Measurements from ENCODE around the gene LIPC. TPM values are rescaled to one million over a fixed set of nuclear protein-coding genes. Genes with fewer than 3 reads are reported as not detected.
A peak's percentile ranks its signal among the peaks of the same experiment; 100 is the strongest.

LIPC gene
- total RNA-seq, 2 experiments from 2014 or later = 0.60 to 0.68 TPM

DNA sequence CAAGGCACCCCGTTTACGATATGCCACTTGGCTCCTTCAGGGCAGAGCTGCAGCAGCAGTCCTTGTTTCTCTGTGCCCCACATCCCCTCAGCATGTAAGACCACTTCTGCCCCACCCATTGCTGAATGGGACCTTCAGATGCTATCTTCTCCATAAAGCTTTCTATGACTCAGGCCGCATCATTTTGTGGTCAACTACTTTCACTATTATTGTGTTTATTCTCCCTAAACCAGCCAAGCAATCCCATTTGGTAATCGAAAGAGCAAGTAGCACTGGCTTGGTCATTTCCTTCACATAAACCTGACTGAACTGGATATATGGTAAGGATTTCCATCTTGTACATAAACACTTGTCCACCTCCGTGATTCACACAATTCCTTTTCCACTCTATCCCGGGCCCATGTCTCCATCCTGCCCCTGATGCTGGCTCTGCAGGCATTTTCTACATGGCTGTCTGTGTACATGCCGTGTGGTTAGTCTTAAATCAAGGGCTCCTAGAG lies 25.7 kb downstream of the LIPC start:
- CTCF ChIA-PET = interaction anchor here (0.7 to 2.0 kb wide), 6 partner anchors 40 to 423 kb away, joined by 3 to 4 read pairs (median 3); partner anchors contain the start of genes ADAM10 and MINDY2
- DNase-seq = peak; percentile 53
- Mint-ChIP-seq H3K4me1 (peaks cover 62% of the 10 kb centered on the region), H3K36me3 (ENCODE audit: low read depth) (no peaks in the 10 kb centered on the region), H3K27me3 (no peaks in the 10 kb centered on the region), H3K27ac (no peak overlapping the region), H3K9me3 (no peaks in the 10 kb centered on the region), H3K4me3 (no peak overlapping the region)
- POLR2A ChIA-PET = interaction anchor here (0.9 to 4.7 kb wide), 7 partner anchors 11 to 93 kb away, joined by 3 to 28 read pairs (median 3); no protein-coding TSS in a partner anchor

DNA sequence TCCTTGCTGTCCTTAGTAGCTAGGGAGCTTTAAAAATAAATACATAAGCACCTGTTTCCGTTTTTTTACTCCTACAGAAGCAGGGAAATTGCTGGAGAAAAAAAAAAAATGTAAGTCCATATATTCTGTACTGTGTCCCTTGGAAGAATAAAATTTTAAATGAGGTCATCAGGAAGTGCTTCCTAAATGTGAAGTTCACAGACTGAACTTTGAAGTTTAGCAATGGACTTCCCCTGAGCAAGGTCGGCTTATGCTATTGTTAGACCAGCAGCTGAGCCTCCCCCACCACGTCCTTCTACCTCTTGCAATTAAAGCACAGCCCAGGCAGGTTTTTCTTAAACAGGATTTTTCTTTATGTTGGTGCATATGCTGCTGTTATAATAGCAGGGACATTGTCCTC lies 26.3 kb downstream of the LIPC start:
- DNase-seq = no peak
- no peak overlapping the region for H3K27ac Mint-ChIP-seq
- H3K36me3 Mint-ChIP-seq (ENCODE audit: low read depth) = no peaks in the 10 kb centered on the region
- no peak overlapping the region for H3K4me3 Mint-ChIP-seq
- no peaks in the 10 kb centered on the region for H3K27me3 Mint-ChIP-seq
- ChIA-PET CTCF (interaction anchor here (0.7 to 2.0 kb wide), 5 partner anchors 26 to 422 kb away, joined by 3 to 5 read pairs (median 3); partner anchors contain the start of gene ADAM10), POLR2A (interaction anchor here (1.1 to 4.7 kb wide), 6 partner anchors 10 to 92 kb away, joined by 3 to 28 read pairs (median 3); no protein-coding TSS in a partner anchor)
- H3K9me3 Mint-ChIP-seq = no peaks in the 10 kb centered on the region
- H3K4me1 Mint-ChIP-seq = peaks cover 64% of the 10 kb centered on the region

DNA sequence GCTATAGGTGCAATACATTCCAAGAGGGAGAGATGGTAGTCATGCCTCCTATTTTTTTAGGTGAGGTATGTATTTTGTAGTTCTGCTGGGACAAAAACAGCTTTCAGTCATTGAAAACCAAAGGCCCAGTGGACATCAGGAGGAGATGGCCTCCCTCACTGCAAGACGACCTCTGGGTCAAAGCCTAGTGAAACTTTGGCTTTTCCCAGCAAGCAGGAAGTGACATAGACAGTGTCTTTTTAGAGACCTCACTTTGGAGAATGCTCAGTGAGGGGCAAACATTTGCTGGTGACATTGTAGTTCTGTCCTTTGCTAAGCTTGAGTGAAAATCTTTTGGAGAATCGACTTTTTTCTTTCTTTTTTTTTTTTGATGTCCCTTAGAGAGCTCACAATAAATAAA lies 27.3 kb downstream of the LIPC start:
- DNase-seq = no peak
- no peak overlapping the region for H3K27ac Mint-ChIP-seq
- no peaks in the 10 kb centered on the region for H3K9me3 Mint-ChIP-seq
- no peaks in the 10 kb centered on the region for H3K27me3 Mint-ChIP-seq
- CTCF ChIA-PET = interaction anchor here (0.5 to 1.9 kb wide), 3 partner anchors 9 to 920 kb away, joined by 3 to 5 read pairs (median 4); no protein-coding TSS in a partner anchor
- peaks cover 65% of the 10 kb centered on the region for H3K4me1 Mint-ChIP-seq
- H3K36me3 Mint-ChIP-seq (ENCODE audit: low read depth) = no peaks in the 10 kb centered on the region
- POLR2A ChIA-PET = interaction anchor here (0.8 to 4.7 kb wide), 6 partner anchors 9 to 312 kb away, joined by 3 to 28 read pairs (median 3); partner anchors contain the start of gene ADAM10
- no peak overlapping the region for H3K4me3 Mint-ChIP-seq

DNA sequence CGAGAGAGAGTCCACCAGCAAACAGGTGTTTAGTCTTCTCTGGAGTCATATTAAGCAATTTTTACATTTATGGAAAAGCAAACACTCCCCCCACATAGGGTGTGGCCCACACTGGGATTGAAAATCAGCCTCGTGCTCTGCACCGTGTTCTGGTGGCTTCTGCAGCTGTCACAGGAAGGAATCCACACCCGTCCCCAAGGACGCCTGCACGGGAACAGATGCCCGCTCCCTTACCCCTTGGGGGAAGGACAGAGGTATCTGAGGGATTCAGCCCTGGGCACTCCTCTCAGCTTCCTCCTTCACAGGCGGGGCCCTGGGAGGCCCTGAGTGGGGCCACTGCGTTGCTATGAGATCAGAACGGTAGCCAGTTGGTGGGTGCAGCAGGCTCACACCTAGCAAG lies 27.8 kb downstream of the LIPC start:
- no peaks in the 10 kb centered on the region for H3K36me3 Mint-ChIP-seq (ENCODE audit: low read depth)
- ChIA-PET CTCF (interaction anchor here (1.9 kb wide), 1 partner anchor 24 kb away, joined by 5 read pairs; no protein-coding TSS in a partner anchor), POLR2A (interaction anchor here (0.8 to 4.7 kb wide), 4 partner anchors 9 to 311 kb away, joined by 3 to 28 read pairs (median 7); partner anchors contain the start of gene ADAM10)
- no peak for DNase-seq
- H3K4me1 Mint-ChIP-seq = peaks cover 60% of the 10 kb centered on the region
- no peaks in the 10 kb centered on the region for H3K27me3 Mint-ChIP-seq
- H3K27ac Mint-ChIP-seq = no peak overlapping the region
- H3K9me3 Mint-ChIP-seq = no peaks in the 10 kb centered on the region
- no peak overlapping the region for H3K4me3 Mint-ChIP-seq

DNA sequence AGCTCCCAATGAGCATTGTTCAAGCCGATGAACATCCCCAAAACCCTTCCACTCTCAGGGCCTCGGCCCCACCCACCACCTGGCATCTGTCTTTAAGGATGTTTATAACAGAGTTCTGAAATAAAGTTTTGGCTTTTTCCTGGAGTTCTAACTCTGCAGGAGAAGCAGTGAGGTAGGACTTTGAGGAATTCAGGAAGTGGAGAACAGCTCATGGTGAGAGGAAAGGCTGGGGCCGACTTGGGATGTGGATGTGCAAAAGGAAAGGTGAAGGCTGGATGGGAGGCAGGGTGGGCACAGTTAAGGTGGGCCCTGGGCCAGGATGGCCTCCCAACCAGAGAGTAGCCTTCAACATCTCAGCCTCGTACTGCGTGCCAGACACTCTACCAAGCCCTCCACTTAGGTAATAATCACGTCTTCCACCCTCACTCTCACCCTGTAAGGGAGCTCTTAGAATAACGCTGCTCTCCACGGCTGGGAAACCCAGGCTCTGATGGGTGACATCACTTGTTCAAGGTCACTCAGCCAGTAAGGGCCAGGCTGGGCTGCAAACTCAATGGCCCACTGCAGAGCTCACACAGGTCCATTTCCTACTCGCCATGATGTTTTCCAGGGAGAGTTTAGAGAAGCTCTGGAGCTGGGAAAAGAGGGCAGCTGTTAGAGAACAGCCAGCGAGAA lies 28.5 kb downstream of the LIPC start:
- H3K4me3 Mint-ChIP-seq = no peak overlapping the region
- H3K36me3 Mint-ChIP-seq (ENCODE audit: low read depth) = no peaks in the 10 kb centered on the region
- ChIA-PET CTCF (interaction anchor here (1.6 to 1.9 kb wide), 2 partner anchors 11 to 24 kb away, joined by 5 read pairs; no protein-coding TSS in a partner anchor), POLR2A (interaction anchor here (0.8 to 4.7 kb wide), 2 partner anchors 10 to 14 kb away, joined by 5 to 28 read pairs; no protein-coding TSS in a partner anchor)
- H3K4me1 Mint-ChIP-seq = peaks cover 55% of the 10 kb centered on the region
- no peak for DNase-seq
- H3K9me3 Mint-ChIP-seq = no peaks in the 10 kb centered on the region
- H3K27ac Mint-ChIP-seq = no peak overlapping the region
- peaks cover 4% of the 10 kb centered on the region for H3K27me3 Mint-ChIP-seq

DNA sequence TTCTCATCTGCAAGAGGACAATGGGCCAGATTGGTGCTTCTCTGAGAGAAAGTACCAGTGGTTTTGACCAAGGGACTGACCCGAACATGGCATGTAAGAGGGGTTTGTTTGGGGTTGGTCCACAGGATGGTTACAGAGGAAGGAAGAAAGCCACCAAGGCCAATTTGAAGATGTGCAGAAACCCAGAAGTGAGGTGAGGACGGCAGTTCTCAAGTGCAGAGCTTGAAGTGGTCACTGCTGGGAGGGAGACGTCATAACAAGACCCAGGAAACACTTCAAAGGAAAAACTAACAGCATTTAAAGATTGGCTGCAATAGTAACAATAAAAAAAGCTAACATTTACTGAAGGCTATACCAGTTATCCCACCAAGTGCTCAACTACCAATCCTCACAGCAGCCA lies 29.1 kb downstream of the LIPC start:
- ChIA-PET POLR2A (interaction anchor here (0.8 kb wide), 1 partner anchor 9 kb away, joined by 5 read pairs; no protein-coding TSS in a partner anchor), CTCF (interaction anchor here (1.6 kb wide), 1 partner anchor 11 kb away, joined by 5 read pairs; no protein-coding TSS in a partner anchor)
- no peak for DNase-seq
- Mint-ChIP-seq H3K9me3 (no peaks in the 10 kb centered on the region), H3K4me1 (peaks cover 52% of the 10 kb centered on the region), H3K4me3 (no peak overlapping the region), H3K27me3 (peaks cover 9% of the 10 kb centered on the region), H3K27ac (no peak overlapping the region), H3K36me3 (ENCODE audit: low read depth) (no peaks in the 10 kb centered on the region)

DNA sequence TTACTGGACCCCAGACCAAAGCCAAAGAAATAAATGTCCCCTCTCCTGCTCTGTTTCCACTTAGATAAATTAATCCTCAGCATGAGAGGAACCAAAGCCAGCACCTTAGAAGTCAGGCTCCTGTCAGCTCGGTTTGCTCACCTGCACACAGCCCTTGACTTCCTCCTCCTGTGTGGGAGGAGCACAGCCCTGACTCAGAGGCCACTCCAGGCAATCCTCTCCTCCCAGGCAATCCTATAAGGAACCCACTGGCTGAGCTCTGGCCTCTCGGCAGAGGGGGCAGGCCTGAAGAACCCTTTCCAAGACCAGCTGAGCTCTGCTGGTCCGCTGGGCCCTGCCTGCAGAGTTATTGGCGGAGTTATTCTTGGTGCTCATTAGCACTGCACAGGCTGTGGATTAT lies 30.8 kb downstream of the LIPC start:
- DNase-seq = no peak
- CTCF ChIA-PET = no interaction called here
- Mint-ChIP-seq H3K9me3 (no peaks in the 10 kb centered on the region), H3K36me3 (ENCODE audit: low read depth) (peaks cover 4% of the 10 kb centered on the region), H3K27ac (no peak overlapping the region), H3K4me3 (no peak overlapping the region), H3K27me3 (peaks cover 12% of the 10 kb centered on the region), H3K4me1 (peaks cover 41% of the 10 kb centered on the region)
- POLR2A ChIA-PET = interaction anchor here (0.7 kb wide), 1 partner anchor 28 kb away, joined by 3 read pairs; no protein-coding TSS in a partner anchor

DNA sequence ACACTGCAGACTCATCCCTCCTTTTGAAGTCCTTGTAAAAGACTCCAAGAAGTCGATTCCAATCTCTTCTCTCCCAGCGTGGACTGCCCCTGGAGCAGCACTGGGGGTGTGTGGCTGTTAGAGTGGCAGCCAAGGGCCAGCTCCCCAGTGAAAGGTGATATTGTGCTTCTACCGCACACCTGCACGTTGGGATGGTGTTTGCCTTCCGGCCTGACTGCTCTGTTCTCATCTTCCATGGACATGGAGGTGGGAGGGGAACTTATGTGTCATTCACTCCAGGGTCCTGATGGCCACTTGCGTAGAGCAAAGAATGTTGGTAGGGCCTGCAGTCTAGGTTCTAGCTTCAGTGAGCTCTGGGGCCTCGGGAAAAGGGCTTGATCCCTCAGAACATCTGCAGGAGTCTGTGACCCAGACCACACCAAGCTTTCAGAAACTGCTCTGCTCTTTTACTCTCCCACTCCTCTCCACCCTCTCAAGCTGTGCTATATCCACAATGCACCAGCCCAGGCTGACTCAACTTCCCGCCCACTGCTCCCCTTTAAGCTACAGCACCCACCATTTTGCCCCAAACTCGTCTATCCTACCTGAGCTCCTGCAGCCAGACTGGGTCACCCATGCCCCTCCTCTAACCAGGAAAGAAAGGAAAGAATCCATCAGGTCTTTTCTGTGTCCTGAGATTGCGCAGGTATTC lies 31.3 kb downstream of the LIPC start:
- peaks cover 12% of the 10 kb centered on the region for H3K27me3 Mint-ChIP-seq
- H3K4me3 Mint-ChIP-seq = no peak overlapping the region
- no peak for DNase-seq
- peaks cover 35% of the 10 kb centered on the region for H3K4me1 Mint-ChIP-seq
- POLR2A ChIA-PET = interaction anchor here (0.7 to 2.0 kb wide), 3 partner anchors 10 to 27 kb away, joined by 3 to 6 read pairs (median 5); no protein-coding TSS in a partner anchor
- peaks cover 4% of the 10 kb centered on the region for H3K36me3 Mint-ChIP-seq (ENCODE audit: low read depth)
- H3K9me3 Mint-ChIP-seq = no peaks in the 10 kb centered on the region
- CTCF ChIA-PET = no interaction called here
- H3K27ac Mint-ChIP-seq = no peak overlapping the region

DNA sequence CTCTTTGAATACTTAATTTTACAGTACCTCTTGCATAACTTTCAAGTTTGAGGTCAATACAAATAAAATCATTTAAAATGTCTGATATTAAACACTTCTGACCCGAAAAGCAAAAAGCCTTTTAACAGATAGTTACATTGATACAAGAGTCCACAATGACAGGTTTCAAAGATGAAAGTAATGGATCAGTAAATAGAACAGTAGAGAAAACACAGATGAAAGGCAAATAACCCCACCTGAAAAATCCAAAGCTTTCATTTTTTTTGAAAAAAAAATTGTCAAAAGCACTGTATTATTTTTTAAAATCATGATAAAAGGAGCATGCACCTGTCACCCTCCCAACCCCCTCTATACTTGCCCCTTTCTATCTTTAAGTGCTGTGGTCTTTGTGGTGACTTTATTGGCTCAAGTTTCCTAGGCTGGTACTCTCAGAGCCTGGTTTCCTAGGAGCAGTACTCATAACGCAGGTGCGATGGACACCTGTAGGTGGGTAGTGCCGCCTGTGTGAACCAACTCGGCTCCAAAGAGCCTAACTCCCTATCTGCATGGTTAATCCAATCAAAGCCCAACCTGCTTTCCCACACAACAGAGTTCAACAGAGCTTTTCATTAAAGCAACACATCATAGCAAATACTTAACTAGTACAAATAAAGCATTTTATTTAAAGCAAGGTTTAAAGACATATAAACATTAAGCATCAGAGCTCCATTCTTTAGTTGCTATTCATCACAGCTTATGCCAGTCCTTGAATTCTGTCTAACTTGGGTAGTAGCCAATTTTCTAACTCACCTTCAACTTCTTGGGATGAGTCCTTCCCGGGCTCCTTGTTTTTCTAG lies 32.2 kb downstream of the LIPC start:
- no peaks in the 10 kb centered on the region for H3K9me3 Mint-ChIP-seq
- peaks cover 4% of the 10 kb centered on the region for H3K36me3 Mint-ChIP-seq (ENCODE audit: low read depth)
- H3K27me3 Mint-ChIP-seq = peaks cover 12% of the 10 kb centered on the region
- H3K4me1 Mint-ChIP-seq = peaks cover 26% of the 10 kb centered on the region
- no peak overlapping the region for H3K27ac Mint-ChIP-seq
- no peak for DNase-seq
- CTCF ChIA-PET = no interaction called here
- POLR2A ChIA-PET = interaction anchor here (1.8 to 2.0 kb wide), 2 partner anchors 9 to 16 kb away, joined by 5 to 6 read pairs; no protein-coding TSS in a partner anchor
- no peak overlapping the region for H3K4me3 Mint-ChIP-seq

DNA sequence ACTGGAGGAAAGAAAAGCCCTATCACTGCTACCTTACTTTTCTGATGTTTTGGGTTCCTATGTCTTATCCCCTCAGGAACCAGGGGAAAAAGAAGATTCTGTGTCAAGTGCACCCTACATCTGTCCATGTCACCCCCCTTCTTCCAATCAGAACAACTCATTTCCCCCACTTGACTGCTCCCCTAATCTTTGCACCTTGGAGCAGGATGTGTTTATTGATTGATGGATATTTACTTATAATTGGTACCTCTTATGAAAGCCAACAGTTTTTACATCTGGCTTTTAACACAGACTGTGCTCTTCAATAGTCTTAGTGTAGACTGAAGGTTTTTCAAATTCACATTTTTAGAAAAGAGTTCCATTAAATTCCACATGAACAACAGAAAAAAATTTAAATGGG lies 33.3 kb downstream of the LIPC start:
- Mint-ChIP-seq H3K4me1 (peaks cover 26% of the 10 kb centered on the region), H3K9me3 (no peaks in the 10 kb centered on the region)

DNA sequence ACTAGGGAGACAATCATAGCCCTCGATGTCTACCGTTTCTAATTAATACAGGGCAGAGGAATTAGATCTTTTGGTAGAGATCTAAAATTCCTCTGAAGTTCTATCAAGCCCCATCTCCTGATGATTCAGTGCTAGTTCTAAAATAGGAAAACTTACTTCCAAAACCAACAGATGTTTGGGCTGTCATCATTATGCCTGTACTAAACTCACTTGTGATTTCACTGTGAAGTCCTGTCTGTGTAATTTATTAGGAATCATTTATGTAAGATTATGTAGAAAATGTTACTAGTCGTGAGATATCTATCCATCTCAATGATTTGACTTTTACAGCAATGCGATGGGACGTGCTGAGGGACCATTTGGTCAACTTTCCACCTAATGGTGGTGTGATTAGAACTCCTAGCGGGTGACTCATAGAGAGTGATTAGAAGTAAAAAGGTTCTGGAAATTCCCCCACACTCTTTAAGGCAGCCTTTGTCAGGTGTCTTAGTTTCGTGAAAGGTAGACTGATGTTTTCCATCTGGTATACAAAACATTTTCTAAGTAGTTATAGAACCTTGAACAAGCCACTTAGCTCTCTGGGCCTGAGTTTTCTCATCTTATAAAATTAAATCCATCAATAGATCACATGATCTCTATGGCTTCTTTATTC lies 34.2 kb downstream of the LIPC start:
- Mint-ChIP-seq H3K36me3 (ENCODE audit: low read depth) (peaks cover 8% of the 10 kb centered on the region), H3K4me3 (no peak overlapping the region), H3K27me3 (peaks cover 12% of the 10 kb centered on the region), H3K4me1 (peaks cover 23% of the 10 kb centered on the region), H3K9me3 (no peaks in the 10 kb centered on the region), H3K27ac (no peak overlapping the region)
- no peak for DNase-seq
- ChIA-PET POLR2A (no interaction called here), CTCF (no interaction called here)

More for the DNA sequence above, 33.3 kb downstream of the LIPC start:
- ChIA-PET CTCF (no interaction called here), POLR2A (no interaction called here)
- DNase-seq = no peak
- no peak overlapping the region for H3K4me3 Mint-ChIP-seq
- H3K27me3 Mint-ChIP-seq = peaks cover 12% of the 10 kb centered on the region
- H3K27ac Mint-ChIP-seq = no peak overlapping the region
- H3K36me3 Mint-ChIP-seq (ENCODE audit: low read depth) = peaks cover 8% of the 10 kb centered on the region

DNA sequence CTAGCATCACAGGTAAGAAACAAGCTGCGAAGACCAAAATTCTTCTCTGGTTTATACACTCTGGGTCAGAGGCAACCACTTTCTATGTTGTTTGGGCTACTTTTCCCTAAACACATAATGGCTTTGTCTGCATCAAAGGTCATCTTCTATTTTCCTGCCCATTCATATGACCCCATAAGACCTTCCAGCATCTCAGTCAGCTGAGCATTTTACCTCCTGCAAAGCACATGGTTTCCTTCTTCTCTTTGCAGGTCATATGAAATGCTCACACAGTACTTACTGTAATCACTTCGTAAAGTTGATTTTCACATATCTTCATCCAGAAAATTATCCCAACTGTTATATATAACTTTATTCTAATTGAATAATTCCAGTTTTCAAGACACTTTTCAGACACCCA lies 34.8 kb downstream of the LIPC start:
- Mint-ChIP-seq H3K27me3 (peaks cover 12% of the 10 kb centered on the region), H3K36me3 (ENCODE audit: low read depth) (peaks cover 8% of the 10 kb centered on the region), H3K9me3 (no peaks in the 10 kb centered on the region), H3K27ac (no peak overlapping the region), H3K4me1 (peaks cover 25% of the 10 kb centered on the region), H3K4me3 (no peak overlapping the region)
- DNase-seq = no peak
- ChIA-PET POLR2A (no interaction called here), CTCF (no interaction called here)

All from activated CD4-positive, alpha-beta memory T cell treated with anti-CD3 and anti-CD28 coated beads, Interleukin-2, amount 10 ng/mL, durations not matched to agents 7 days and 5 days (primary cell).